Adrenal gland (tissue), 12 donors: ENCODE data around the gene IQGAP2. TPM values are rescaled to one million over a fixed set of nuclear protein-coding genes. Genes with fewer than 3 reads are reported as not detected.
"Not testable (repeated sequence)": the region's sequence is repeated elsewhere in the genome, so short reads cannot be mapped to it uniquely, and the experiment has no call there.

Experiments
- DNase-seq, 7 donors: peaks; one replicate each; pipeline ENCODE4 v3.0.0-alpha.2; 2019 to 2020
- H3K27ac ChIP-seq, 5 donors: fragments of 200-600 bp; sonication (generic) in 4 of 5; 1 replicate in 3 of 5; 2 replicates in 2 of 5; pipeline versions ENCODE4 v1.5.1 to v1.8.0; 2016 to 2020; ENCODE audit warnings: mild to moderate bottlenecking in 1 of 5
- H3K27me3 ChIP-seq: fragments of 200-600 bp; 2 replicates; pipeline ENCODE4 v1.8.0; 2021
- H3K36me3 ChIP-seq, 2 donors: fragments of 200-600 bp; replicated peaks in 1 of 2; 1 replicate in 1 of 2; 2 replicates in 1 of 2; pipeline versions ENCODE4 v1.5.1 to v1.8.0; 2018 to 2022
- H3K4me1 ChIP-seq, 2 donors: fragments of 200-600 bp; replicated peaks in 1 of 2; 1 replicate in 1 of 2; 2 replicates in 1 of 2; pipeline versions ENCODE4 v1.5.1 to v1.8.0; 2018 to 2021
- H3K4me3 ChIP-seq, 4 donors: fragments of 200-600 bp; sonication (generic) in 3 of 4; one replicate each; pipeline ENCODE4 v1.5.1; 2016 to 2018
- H3K9me3 ChIP-seq, 3 donors: fragments of 200-600 bp; sonication (generic) in 1 of 3; replicated peaks in 1 of 3; 1 replicate in 2 of 3; 2 replicates in 1 of 3; pipeline versions ENCODE4 v1.5.1 to v1.8.0; 2016 to 2021
- POLR2A ChIP-seq, 2 donors: fragments of 450-650 bp; IDR thresholded peaks; one replicate each; pipeline ENCODE4 v1.6.1; 2017; ENCODE audit warnings: antibody characterized with exemption in 2 of 2, mild to moderate bottlenecking in 2 of 2, moderate library complexity in 1 of 2
- WGBS, 4 donors: extraction: QIAGEN DNeasy Blood & Tissue Kit in 2 of 4; methylation state at CpG; one replicate each; pipeline versions ENCODE4 v1.1.5 to v1.1.7; 2013 to 2017; 5-methylcytosine and 5-hydroxymethylcytosine counted together
- intact Hi-C, 2 donors: fragments of 100-400 bp; cut with DNase I; formaldehyde crosslinking; loops; one replicate each; pipeline versions ENCODE4 v1.14.1 to v1.15.0; 2022 to 2023
- polyA plus RNA-seq, 3 donors: library from polyadenylated mRNA; stranded (reverse); fragments of 200-250 nt in 2 of 3; fragments of 350-450 nt in 1 of 3; fragmentation: Illumina TruSeq in 1 of 3; extraction: RNeasy Lipid Tissue Mini Kit (QIAGEN cat#74804) in 1 of 3; gene quantifications; one replicate each; pipeline ENCODE4 v1.2.3, GENCODE V29; 2013 to 2014
- total RNA-seq, 9 donors: library from RNA; depleted of rRNA in 4 of 9; stranded (reverse); fragments of >200 nt in 4 of 9; fragments of 120-200 nt in 1 of 9; fragmentation: NEBNext Ultra II Directional in 1 of 9; extraction: Animal tissue kit (Norgen Biotek cat#: 25700) in 1 of 9; gene quantifications; one replicate each; pipeline versions ENCODE4 v1.1.0 to v1.2.4, GENCODE V29; 2013 to 2023
- TF ChIP-seq, protein P1 (sequence below), 6 experiments: fragments of 450-650 bp in 4 of 6; fragments of 200-600 bp in 2 of 6; sonication (generic) in 1 of 6; IDR thresholded peaks; 1 replicate in 5 of 6; 2 replicates in 1 of 6; pipeline versions ENCODE4 v1.5.1 to v1.8.0; 2016 to 2021; ENCODE audit warnings: antibody characterized with exemption in 6 of 6, mild to moderate bottlenecking in 2 of 6, moderate library complexity in 1 of 6
- donor health status: healthy with polysubstance abuse.
- donor health status: Bipolar disorder and iron deficiency.
- donor health status: DM: yes; HTN: yes; CAD: no.
- donor health status: DM: no; HTN: no; CAD: no.
- donor health status: DM: no; HTN: no; CAD: no.
- donor health status: DM: yes; HTN: yes; CAD: no.

IQGAP2 gene
- total and polyA plus RNA-seq, 12 donors: 14.9 to 77.3 (median 36.1) TPM

DNA sequence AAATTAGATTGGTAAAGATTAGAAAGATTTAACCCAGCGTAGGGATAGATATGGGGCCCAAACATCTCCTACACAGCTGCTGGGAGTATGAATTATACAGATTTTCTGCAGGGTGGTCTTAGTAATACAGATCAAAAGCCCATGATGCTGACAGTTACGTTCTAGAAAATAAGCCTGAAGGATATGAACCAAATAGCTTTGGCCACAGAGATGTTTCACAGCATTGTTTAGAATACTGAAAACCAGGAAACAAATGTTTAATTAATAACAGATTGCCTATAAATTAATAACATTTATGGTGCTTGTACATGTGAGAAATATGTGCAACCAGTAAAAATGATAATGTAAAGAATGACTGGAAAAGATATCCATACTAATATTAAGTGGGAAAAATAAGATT lies 195.4 kb downstream of the IQGAP2 start:
- H3K4me1 ChIP-seq: no peaks in the 10 kb centered on the region
- no peaks in the 10 kb centered on the region for H3K9me3 ChIP-seq
- no peak for TF ChIP-seq POLR2A (IDR thresholded peaks at IDR 0.05)
- TF ChIP-seq, protein P1, sequence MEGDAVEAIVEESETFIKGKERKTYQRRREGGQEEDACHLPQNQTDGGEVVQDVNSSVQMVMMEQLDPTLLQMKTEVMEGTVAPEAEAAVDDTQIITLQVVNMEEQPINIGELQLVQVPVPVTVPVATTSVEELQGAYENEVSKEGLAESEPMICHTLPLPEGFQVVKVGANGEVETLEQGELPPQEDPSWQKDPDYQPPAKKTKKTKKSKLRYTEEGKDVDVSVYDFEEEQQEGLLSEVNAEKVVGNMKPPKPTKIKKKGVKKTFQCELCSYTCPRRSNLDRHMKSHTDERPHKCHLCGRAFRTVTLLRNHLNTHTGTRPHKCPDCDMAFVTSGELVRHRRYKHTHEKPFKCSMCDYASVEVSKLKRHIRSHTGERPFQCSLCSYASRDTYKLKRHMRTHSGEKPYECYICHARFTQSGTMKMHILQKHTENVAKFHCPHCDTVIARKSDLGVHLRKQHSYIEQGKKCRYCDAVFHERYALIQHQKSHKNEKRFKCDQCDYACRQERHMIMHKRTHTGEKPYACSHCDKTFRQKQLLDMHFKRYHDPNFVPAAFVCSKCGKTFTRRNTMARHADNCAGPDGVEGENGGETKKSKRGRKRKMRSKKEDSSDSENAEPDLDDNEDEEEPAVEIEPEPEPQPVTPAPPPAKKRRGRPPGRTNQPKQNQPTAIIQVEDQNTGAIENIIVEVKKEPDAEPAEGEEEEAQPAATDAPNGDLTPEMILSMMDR (IDR thresholded peaks at IDR 0.05): no peak
- H3K4me3 ChIP-seq: no peak overlapping the region
- 89 to 97% (median 94%) methylated on average over 2 of the region's 2 CpGs for WGBS, 4 donors
- H3K27me3 ChIP-seq: no peaks in the 10 kb centered on the region
- peaks cover 0 to under 1% of the 10 kb centered on the region in 2 donors for H3K36me3 ChIP-seq
- H3K27ac ChIP-seq: no peak overlapping the region
- intact Hi-C loops: no loop called here
- no peak for DNase-seq

DNA sequence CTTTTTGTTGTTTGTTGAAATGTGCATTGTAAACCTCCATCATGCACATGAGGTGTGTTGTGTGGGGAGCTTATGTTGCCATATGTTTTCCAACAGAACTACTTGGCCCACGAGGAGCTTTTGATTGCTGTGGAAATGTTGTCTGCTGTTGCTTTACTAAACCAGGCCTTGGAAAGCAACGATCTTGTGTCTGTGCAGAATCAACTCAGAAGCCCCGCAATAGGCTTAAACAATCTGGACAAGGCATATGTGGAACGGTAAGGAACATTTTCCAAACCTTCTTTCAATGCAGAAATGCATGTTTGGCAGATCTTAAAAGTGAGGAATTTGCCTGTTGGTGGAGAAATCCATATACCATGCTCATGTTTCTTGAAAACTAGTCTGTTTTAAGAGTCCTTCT lies 197.6 kb downstream of the IQGAP2 start:
- Histone ChIP-seq H3K27ac (no peak overlapping the region), H3K9me3 (no peaks in the 10 kb centered on the region), H3K4me3 (no peak overlapping the region), H3K36me3 (no peaks in the 10 kb centered on the region), H3K27me3 (no peaks in the 10 kb centered on the region), H3K4me1 (no peaks in the 10 kb centered on the region)
- 76 to 83% (median 80%) methylated on average over 4 of the region's 4 CpGs for WGBS, 4 donors
- DNase-seq: no peak
- TF ChIP-seq POLR2A (IDR thresholded peaks at IDR 0.05): no peak
- TF ChIP-seq, protein P1 (IDR thresholded peaks at IDR 0.05): no peak
- intact Hi-C loops: loop anchor here in 1 of 2 donors (5.0 kb wide), 2 partner anchors 42 to 172 kb away; no protein-coding TSS in a partner anchor

DNA sequence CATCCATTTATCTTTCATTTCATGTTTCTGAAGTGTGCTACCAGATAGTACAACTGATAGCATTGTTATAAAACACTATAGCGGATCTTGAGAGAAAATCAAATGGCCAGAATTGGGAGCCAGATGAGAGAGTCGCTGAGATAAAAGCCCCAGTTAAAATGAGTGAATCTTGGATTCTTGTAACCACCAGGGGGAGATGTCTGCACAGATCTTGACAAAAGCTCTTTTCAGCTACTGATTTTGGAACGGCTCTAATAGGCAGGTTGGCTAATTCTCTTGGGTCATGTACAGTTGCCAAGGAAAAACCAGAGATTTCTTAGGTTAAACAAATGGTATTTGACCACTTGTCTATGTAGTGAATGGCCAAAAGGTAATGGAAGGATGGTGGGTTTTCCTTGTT lies 198.4 kb downstream of the IQGAP2 start:
- intact Hi-C loops: loop anchor here in 1 of 2 donors (5.0 kb wide), 2 partner anchors 41 to 171 kb away; no protein-coding TSS in a partner anchor
- WGBS, 4 donors: 21 to 28% (median 25%) methylated on average over 3 of the region's 3 CpGs
- H3K36me3 ChIP-seq: no peaks in the 10 kb centered on the region
- H3K9me3 ChIP-seq: no peaks in the 10 kb centered on the region
- no peak for TF ChIP-seq POLR2A (IDR thresholded peaks at IDR 0.05)
- TF ChIP-seq, protein P1 (IDR thresholded peaks at IDR 0.05): peak; percentile 70 to 89 (median 78)
- no peaks in the 10 kb centered on the region for H3K4me1 ChIP-seq
- no peak overlapping the region for H3K4me3 ChIP-seq
- no peaks in the 10 kb centered on the region for H3K27me3 ChIP-seq
- H3K27ac ChIP-seq: no peak overlapping the region
- DNase-seq: peak in 4 of 7 donors; percentile 27 to 47 (median 38)

DNA sequence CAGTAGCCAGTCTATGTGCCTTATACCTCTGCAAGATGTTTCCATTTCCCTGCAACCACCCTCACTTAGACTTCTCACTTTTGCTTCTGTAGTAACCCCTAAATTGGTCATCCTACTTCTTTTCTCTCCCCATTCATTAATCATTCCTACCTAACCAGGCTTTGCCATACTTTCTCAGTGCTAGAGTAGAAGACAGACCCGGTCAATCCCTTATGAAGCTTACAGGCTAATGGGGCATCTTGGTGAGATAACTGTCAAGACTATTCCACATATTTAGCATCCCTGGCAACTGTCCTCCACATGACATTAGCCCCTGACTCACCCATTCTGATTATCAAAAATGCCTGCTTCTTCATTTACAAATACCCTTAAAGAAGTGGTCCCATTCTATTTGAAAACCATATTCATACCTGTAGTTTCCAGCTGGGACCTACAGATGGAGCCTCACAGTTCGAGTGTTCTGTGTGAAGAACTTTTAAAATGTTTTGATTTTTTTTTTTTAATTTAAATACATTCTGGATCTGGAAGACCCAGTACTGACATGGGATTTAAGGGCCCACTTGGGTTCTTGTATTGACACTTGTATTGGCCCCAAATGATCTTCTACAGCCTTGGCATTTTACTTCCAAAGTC lies 199.1 kb downstream of the IQGAP2 start:
- WGBS, 4 donors: 83 to 88% (median 85%) methylated on average over 2 of the region's 2 CpGs
- Histone ChIP-seq H3K27me3 (no peaks in the 10 kb centered on the region), H3K27ac (no peak overlapping the region), H3K9me3 (no peaks in the 10 kb centered on the region), H3K4me3 (no peak overlapping the region), H3K36me3 (no peaks in the 10 kb centered on the region), H3K4me1 (no peaks in the 10 kb centered on the region)
- TF ChIP-seq, protein P1 (IDR thresholded peaks at IDR 0.05): no peak
- TF ChIP-seq POLR2A (IDR thresholded peaks at IDR 0.05): no peak
- no peak for DNase-seq
- intact Hi-C loops: loop anchor here (2.0 to 5.0 kb wide), 3 partner anchors 40 to 173 kb away; no protein-coding TSS in a partner anchor

DNA sequence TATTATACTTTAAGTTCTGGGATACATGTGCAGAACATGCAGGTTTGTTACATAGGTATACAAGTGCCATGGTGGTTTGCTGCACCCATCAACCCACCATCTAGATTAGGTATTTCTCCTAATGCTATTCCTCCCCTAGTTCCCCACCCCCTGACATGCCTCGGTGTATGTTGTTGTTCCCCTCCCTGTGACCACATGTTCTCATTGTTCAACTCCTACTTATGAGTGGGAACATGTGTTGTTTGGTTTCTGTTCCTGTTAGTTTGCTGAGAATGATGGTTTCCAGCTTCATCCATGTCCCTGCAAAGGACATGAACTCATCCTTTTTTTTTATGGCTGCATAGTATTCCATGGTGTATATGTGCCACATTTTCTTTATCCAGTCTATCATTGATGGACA lies 200.9 kb downstream of the IQGAP2 start:
- H3K9me3 ChIP-seq, H3K36me3 ChIP-seq, H3K4me1 ChIP-seq, DNase-seq, H3K27ac ChIP-seq, H3K27me3 ChIP-seq, H3K4me3 ChIP-seq: not testable (repeated sequence)
- 67 to 86% (median 74%) methylated on average over 1 of the region's 1 CpG for WGBS, 4 donors
- intact Hi-C loops: loop anchor here (2.0 to 5.0 kb wide), 3 partner anchors 38 to 171 kb away; no protein-coding TSS in a partner anchor
